Suprapubic skin (tissue), 4 donors: Measurements from ENCODE around the gene ZNF470.

ENCODE experiments used
- POLR2A ChIP-seq, 2 donors: fragments of 450-650 bp; IDR thresholded peaks; one replicate each; pipeline ENCODE4 v1.6.1; 2017; ENCODE audit warnings: antibody characterized with exemption in 2 of 2, mild to moderate bottlenecking in 2 of 2, moderate library complexity in 2 of 2
- POLR2AphosphoS5 ChIP-seq, 3 donors: sonication (generic); formaldehyde crosslinking; IDR thresholded peaks; one replicate each; pipeline ENCODE4 v1.6.1; 2017; ENCODE audit warnings: antibody characterized with exemption in 3 of 3
- TF ChIP-seq, protein P1 (sequence below), 2 donors: fragments of 200-600 bp in 1 of 2; fragments of 450-650 bp in 1 of 2; sonication (generic) in 1 of 2; IDR thresholded peaks; one replicate each; pipeline ENCODE4 v1.5.1; 2016 to 2019; ENCODE audit warnings: antibody characterized with exemption in 2 of 2, mild to moderate bottlenecking in 1 of 2, moderate library complexity in 1 of 2

GRCh38 chr19:56566904-56567273, 379 bp upstream of the ZNF470 start:
- TF ChIP-seq, protein P1, sequence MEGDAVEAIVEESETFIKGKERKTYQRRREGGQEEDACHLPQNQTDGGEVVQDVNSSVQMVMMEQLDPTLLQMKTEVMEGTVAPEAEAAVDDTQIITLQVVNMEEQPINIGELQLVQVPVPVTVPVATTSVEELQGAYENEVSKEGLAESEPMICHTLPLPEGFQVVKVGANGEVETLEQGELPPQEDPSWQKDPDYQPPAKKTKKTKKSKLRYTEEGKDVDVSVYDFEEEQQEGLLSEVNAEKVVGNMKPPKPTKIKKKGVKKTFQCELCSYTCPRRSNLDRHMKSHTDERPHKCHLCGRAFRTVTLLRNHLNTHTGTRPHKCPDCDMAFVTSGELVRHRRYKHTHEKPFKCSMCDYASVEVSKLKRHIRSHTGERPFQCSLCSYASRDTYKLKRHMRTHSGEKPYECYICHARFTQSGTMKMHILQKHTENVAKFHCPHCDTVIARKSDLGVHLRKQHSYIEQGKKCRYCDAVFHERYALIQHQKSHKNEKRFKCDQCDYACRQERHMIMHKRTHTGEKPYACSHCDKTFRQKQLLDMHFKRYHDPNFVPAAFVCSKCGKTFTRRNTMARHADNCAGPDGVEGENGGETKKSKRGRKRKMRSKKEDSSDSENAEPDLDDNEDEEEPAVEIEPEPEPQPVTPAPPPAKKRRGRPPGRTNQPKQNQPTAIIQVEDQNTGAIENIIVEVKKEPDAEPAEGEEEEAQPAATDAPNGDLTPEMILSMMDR (IDR thresholded peaks at IDR 0.05) = no peak
- TF ChIP-seq POLR2AphosphoS5 (IDR thresholded peaks at IDR 0.05) (no peak), POLR2A (IDR thresholded peaks at IDR 0.05) (no peak)
